Liver (tissue), 9 donors: Measurements from ENCODE around the gene CNKSR3. TPM values are rescaled to one million over a fixed set of nuclear protein-coding genes. Genes with fewer than 3 reads are reported as not detected.
A peak's percentile ranks its signal among the peaks of the same experiment; 100 is the strongest.

ENCODE experiments used
- DNase-seq: peaks from one replicate; pipeline ENCODE4 v3.0.0-alpha.2; 2017; ENCODE audit warnings: low spot score
- H3K27ac ChIP-seq, 2 donors: one replicate each; pipeline ENCODE4 v1.7.0; 2013; ENCODE audit warnings: inconsistent platforms in 2 of 2, low read length in 2 of 2, control low read depth in 1 of 2, low read depth in 1 of 2, mild to moderate bottlenecking in 1 of 2
- H3K27me3 ChIP-seq, 4 donors: one replicate each; pipeline versions ENCODE4 v1.6.1 to v1.7.0; 2013; ENCODE audit warnings: low read length in 3 of 4, inconsistent platforms in 1 of 4, mild to moderate bottlenecking in 1 of 4, moderate library complexity in 1 of 4; ENCODE audit not compliant: control insufficient read depth in 4 of 4, insufficient read depth in 4 of 4
- H3K36me3 ChIP-seq, 4 donors: one replicate each; pipeline versions ENCODE4 v1.6.1 to v1.7.0; 2013; ENCODE audit warnings: low read length in 3 of 4, mild to moderate bottlenecking in 3 of 4, low read depth in 1 of 4, moderate library complexity in 1 of 4; ENCODE audit not compliant: control insufficient read depth in 4 of 4, insufficient read depth in 3 of 4
- H3K4me1 ChIP-seq, 4 donors: one replicate each; pipeline versions ENCODE4 v1.6.1 to v1.7.0; 2013; ENCODE audit warnings: low read length in 3 of 4, mild to moderate bottlenecking in 3 of 4, moderate library complexity in 1 of 4; ENCODE audit not compliant: control insufficient read depth in 4 of 4, insufficient read depth in 4 of 4
- H3K4me3 ChIP-seq, 3 donors: one replicate each; pipeline versions ENCODE4 v1.6.1 to v1.7.0; 2013; ENCODE audit warnings: low read length in 3 of 3, control low read depth in 1 of 3, low read depth in 1 of 3, mild to moderate bottlenecking in 1 of 3
- H3K9ac ChIP-seq, 2 donors: one replicate each; pipeline ENCODE4 v1.7.0; 2013; ENCODE audit warnings: low read length in 2 of 2, mild to moderate bottlenecking in 2 of 2, moderate library complexity in 2 of 2, control low read depth in 1 of 2, low read depth in 1 of 2
- H3K9me3 ChIP-seq, 4 donors: one replicate each; pipeline versions ENCODE4 v1.6.1 to v1.7.0; 2013; ENCODE audit warnings: low read length in 3 of 4; ENCODE audit not compliant: control insufficient read depth in 4 of 4
- EGR1 ChIP-seq, 2 donors: IDR thresholded peaks; 2 replicates each; pipeline ENCODE4 v1.6.1; 2016 to 2018; ENCODE audit warnings: antibody characterized with exemption in 2 of 2, low read depth in 2 of 2
- FOXA1 ChIP-seq: IDR thresholded peaks from 2 replicates; pipeline ENCODE4 v1.6.1; 2016; ENCODE audit warnings: antibody characterized with exemption
- FOXA2 ChIP-seq: IDR thresholded peaks from 2 replicates; pipeline ENCODE4 v1.6.1; 2016; ENCODE audit warnings: antibody characterized with exemption
- GABPA ChIP-seq, 2 donors: IDR thresholded peaks in 1 of 2; conservative IDR thresholded peaks in 1 of 2; 2 replicates each; pipeline ENCODE4 v1.6.1; 2016; ENCODE audit warnings: antibody characterized with exemption in 2 of 2, mild to moderate bottlenecking in 1 of 2, moderate library complexity in 1 of 2
- HNF4A ChIP-seq, 2 donors: conservative IDR thresholded peaks; 2 replicates each; pipeline ENCODE4 v1.6.1; 2016; ENCODE audit warnings: antibody characterized with exemption in 2 of 2, mild to moderate bottlenecking in 2 of 2
- HNF4G ChIP-seq: IDR thresholded peaks from 2 replicates; pipeline ENCODE4 v1.6.1; 2016; ENCODE audit warnings: antibody characterized with exemption
- JUND ChIP-seq, 2 donors: IDR thresholded peaks; 2 replicates each; pipeline ENCODE4 v1.6.1; 2016; ENCODE audit warnings: antibody characterized with exemption in 2 of 2
- NR2F2 ChIP-seq: IDR thresholded peaks from 2 replicates; pipeline ENCODE4 v1.6.1; 2016; ENCODE audit warnings: antibody characterized with exemption
- RAD21 ChIP-seq, 2 donors: IDR thresholded peaks; 2 replicates each; pipeline ENCODE4 v1.6.1; 2016; ENCODE audit warnings: antibody characterized with exemption in 2 of 2, mild to moderate bottlenecking in 2 of 2
- RXRA ChIP-seq, 2 donors: IDR thresholded peaks; 2 replicates each; pipeline ENCODE4 v1.6.1; 2017 to 2018; ENCODE audit warnings: antibody characterized with exemption in 2 of 2, mild to moderate bottlenecking in 1 of 2
- SP1 ChIP-seq: IDR thresholded peaks from 2 replicates; pipeline ENCODE4 v1.6.1; 2018; ENCODE audit warnings: antibody characterized with exemption, mild to moderate bottlenecking
- TAF1 ChIP-seq: conservative IDR thresholded peaks from 2 replicates; pipeline ENCODE4 v1.6.1; 2016; ENCODE audit warnings: antibody characterized with exemption, mild to moderate bottlenecking
- YY1 ChIP-seq: IDR thresholded peaks from 2 replicates; pipeline ENCODE4 v1.6.1; 2016; ENCODE audit warnings: antibody characterized with exemption, mild to moderate bottlenecking
- WGBS: extraction: QIAGEN DNeasy Blood & Tissue Kit; methylation state at CpG from one replicate; pipeline ENCODE4 v1.1.7; 2013; 5-methylcytosine and 5-hydroxymethylcytosine counted together
- polyA plus RNA-seq, 2 donors: library from polyadenylated mRNA; stranded (reverse) in 1 of 2; unstranded in 1 of 2; fragments of 200-250 nt in 1 of 2; fragments of >200 nt in 1 of 2; fragmentation: Nextera tagmentation in 1 of 2; extraction: Ambion mirVana in 1 of 2; gene quantifications; one replicate each; pipeline versions ENCODE4 v1.2.1 to v1.2.3, GENCODE V29; 2013 to 2015
- total RNA-seq, 2 donors: library from RNA; depleted of rRNA; stranded (reverse); fragments of >200 nt; gene quantifications; one replicate each; pipeline ENCODE4 v1.2.3, GENCODE V29; 2014
- TF ChIP-seq, protein P1 (sequence below): IDR thresholded peaks from 2 replicates; pipeline ENCODE4 v1.6.1; 2016; ENCODE audit warnings: antibody characterized with exemption, mild to moderate bottlenecking
- TF ChIP-seq, protein P2 (sequence below): IDR thresholded peaks from 2 replicates; pipeline ENCODE4 v1.6.1; 2016; ENCODE audit warnings: antibody characterized with exemption
- TF ChIP-seq, protein P3 (sequence below): IDR thresholded peaks from 2 replicates; pipeline ENCODE4 v1.6.1; 2016; ENCODE audit warnings: antibody characterized with exemption
- TF ChIP-seq, protein P4 (sequence below): IDR thresholded peaks from 2 replicates; pipeline ENCODE4 v1.6.1; 2016; ENCODE audit warnings: antibody characterized with exemption
- TF ChIP-seq, protein P5 (sequence below): fragments of 150-350 bp; IDR thresholded peaks from 2 replicates; pipeline ENCODE4 v1.5.1; 2017; ENCODE audit warnings: improper control_type of control experiment, low read depth, low read length; ENCODE audit not compliant: missing input control
- donor health status: healthy.
- donor health status: healthy.
- donor health status: healthy.
- donor health status: healthy.
- donor health status: healthy.

Gene CNKSR3
- total and polyA plus RNA-seq, 4 donors: 6.4 to 22.7 (median 15.0) TPM

DNA sequence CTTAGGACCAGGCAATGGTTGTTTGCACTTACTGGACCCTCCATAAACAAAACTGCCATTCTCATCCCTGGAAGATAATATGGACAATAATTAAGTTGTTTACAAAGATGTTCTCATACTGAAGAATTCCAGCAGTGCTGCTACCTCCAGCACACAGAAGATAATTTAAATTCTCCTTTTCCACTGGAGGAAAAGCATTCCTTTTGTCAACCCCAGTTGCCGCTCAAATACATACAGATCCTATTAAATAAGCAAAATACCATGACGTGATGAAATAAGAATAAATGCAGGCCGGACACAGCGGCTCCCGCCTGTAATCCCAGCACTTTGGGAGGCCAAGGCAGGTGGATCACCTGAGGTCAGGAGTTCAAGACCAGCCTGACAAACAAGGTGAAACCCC lies 99.4 kb downstream of the CNKSR3 start:
- H3K9me3 ChIP-seq: no peaks in the 10 kb centered on the region
- H3K27ac ChIP-seq: peak overlapping the region in 1 of 2 donors; percentile 8
- no peaks in the 10 kb centered on the region for H3K27me3 ChIP-seq
- H3K4me1 ChIP-seq: peaks cover 0 to 8% (median 3%) of the 10 kb centered on the region in 4 donors
- no peak for DNase-seq
- TF ChIP-seq TAF1: no peak
- TF ChIP-seq RXRA (IDR thresholded peaks at IDR 0.05): no peak
- TF ChIP-seq, protein P1, sequence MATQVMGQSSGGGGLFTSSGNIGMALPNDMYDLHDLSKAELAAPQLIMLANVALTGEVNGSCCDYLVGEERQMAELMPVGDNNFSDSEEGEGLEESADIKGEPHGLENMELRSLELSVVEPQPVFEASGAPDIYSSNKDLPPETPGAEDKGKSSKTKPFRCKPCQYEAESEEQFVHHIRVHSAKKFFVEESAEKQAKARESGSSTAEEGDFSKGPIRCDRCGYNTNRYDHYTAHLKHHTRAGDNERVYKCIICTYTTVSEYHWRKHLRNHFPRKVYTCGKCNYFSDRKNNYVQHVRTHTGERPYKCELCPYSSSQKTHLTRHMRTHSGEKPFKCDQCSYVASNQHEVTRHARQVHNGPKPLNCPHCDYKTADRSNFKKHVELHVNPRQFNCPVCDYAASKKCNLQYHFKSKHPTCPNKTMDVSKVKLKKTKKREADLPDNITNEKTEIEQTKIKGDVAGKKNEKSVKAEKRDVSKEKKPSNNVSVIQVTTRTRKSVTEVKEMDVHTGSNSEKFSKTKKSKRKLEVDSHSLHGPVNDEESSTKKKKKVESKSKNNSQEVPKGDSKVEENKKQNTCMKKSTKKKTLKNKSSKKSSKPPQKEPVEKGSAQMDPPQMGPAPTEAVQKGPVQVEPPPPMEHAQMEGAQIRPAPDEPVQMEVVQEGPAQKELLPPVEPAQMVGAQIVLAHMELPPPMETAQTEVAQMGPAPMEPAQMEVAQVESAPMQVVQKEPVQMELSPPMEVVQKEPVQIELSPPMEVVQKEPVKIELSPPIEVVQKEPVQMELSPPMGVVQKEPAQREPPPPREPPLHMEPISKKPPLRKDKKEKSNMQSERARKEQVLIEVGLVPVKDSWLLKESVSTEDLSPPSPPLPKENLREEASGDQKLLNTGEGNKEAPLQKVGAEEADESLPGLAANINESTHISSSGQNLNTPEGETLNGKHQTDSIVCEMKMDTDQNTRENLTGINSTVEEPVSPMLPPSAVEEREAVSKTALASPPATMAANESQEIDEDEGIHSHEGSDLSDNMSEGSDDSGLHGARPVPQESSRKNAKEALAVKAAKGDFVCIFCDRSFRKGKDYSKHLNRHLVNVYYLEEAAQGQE: no peak
- no peak for TF ChIP-seq SP1
- TF ChIP-seq FOXA2: no peak
- no peak for TF ChIP-seq FOXA1
- TF ChIP-seq NR2F2: no peak
- no peak for TF ChIP-seq GABPA (IDR thresholded peaks at IDR 0.05 in 1 of 2, conservative IDR thresholded peaks at IDR 0.05 in 1 of 2)
- TF ChIP-seq YY1: no peak
- TF ChIP-seq, protein P2, sequence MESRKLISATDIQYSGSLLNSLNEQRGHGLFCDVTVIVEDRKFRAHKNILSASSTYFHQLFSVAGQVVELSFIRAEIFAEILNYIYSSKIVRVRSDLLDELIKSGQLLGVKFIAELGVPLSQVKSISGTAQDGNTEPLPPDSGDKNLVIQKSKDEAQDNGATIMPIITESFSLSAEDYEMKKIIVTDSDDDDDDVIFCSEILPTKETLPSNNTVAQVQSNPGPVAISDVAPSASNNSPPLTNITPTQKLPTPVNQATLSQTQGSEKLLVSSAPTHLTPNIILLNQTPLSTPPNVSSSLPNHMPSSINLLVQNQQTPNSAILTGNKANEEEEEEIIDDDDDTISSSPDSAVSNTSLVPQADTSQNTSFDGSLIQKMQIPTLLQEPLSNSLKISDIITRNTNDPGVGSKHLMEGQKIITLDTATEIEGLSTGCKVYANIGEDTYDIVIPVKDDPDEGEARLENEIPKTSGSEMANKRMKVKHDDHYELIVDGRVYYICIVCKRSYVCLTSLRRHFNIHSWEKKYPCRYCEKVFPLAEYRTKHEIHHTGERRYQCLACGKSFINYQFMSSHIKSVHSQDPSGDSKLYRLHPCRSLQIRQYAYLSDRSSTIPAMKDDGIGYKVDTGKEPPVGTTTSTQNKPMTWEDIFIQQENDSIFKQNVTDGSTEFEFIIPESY: no peak
- TF ChIP-seq RAD21 (IDR thresholded peaks at IDR 0.05): no peak
- no peak for TF ChIP-seq EGR1 (IDR thresholded peaks at IDR 0.05; ENCODE audit: low read depth in 2 of 2)
- TF ChIP-seq JUND (IDR thresholded peaks at IDR 0.05): no peak
- TF ChIP-seq, protein P3, sequence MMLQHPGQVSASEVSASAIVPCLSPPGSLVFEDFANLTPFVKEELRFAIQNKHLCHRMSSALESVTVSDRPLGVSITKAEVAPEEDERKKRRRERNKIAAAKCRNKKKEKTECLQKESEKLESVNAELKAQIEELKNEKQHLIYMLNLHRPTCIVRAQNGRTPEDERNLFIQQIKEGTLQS: no peak
- TF ChIP-seq HNF4G: no peak
- TF ChIP-seq, protein P4, sequence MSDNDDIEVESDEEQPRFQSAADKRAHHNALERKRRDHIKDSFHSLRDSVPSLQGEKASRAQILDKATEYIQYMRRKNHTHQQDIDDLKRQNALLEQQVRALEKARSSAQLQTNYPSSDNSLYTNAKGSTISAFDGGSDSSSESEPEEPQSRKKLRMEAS: no peak
- TF ChIP-seq, protein P5, sequence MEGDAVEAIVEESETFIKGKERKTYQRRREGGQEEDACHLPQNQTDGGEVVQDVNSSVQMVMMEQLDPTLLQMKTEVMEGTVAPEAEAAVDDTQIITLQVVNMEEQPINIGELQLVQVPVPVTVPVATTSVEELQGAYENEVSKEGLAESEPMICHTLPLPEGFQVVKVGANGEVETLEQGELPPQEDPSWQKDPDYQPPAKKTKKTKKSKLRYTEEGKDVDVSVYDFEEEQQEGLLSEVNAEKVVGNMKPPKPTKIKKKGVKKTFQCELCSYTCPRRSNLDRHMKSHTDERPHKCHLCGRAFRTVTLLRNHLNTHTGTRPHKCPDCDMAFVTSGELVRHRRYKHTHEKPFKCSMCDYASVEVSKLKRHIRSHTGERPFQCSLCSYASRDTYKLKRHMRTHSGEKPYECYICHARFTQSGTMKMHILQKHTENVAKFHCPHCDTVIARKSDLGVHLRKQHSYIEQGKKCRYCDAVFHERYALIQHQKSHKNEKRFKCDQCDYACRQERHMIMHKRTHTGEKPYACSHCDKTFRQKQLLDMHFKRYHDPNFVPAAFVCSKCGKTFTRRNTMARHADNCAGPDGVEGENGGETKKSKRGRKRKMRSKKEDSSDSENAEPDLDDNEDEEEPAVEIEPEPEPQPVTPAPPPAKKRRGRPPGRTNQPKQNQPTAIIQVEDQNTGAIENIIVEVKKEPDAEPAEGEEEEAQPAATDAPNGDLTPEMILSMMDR: no peak
- no peak for TF ChIP-seq HNF4A (conservative IDR thresholded peaks at IDR 0.05)
- 86% methylated on average over 5 of the region's 5 CpGs for WGBS
- H3K9ac ChIP-seq: no peak overlapping the region
- H3K36me3 ChIP-seq: peaks cover 6 to 68% (median 45%) of the 10 kb centered on the region in 4 donors
- no peak overlapping the region for H3K4me3 ChIP-seq
